Inferior parietal cortex (tissue), 1 donor: ENCODE data around the gene CFAP45.

ENCODE experiments used
- DNase-seq: peaks from one replicate; pipeline ENCODE4 v3.0.0-alpha.2; 2016; ENCODE audit errors: extremely low spot score

The CFAP45 gene

DNA sequence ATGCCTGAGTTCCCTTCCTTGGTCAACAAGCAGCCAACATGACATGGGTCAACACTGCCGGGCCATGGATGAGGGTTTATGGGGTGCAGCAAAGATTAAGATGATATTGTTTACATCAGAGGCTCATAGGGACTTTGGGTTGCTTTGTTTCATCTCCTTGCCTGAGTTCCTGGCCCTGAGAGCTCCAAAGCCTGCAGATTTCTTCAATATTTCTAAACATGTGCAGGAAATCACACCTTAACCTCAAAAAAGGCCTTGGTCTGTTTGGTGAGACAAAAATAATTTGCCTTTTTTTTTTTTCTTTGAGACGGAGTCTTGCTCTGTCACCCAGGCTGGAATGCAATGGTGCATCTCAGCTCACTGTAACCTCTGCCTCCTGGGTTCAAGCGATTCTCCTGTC lies 72.4 kb downstream of the CFAP45 start:
- no peak for DNase-seq

DNA sequence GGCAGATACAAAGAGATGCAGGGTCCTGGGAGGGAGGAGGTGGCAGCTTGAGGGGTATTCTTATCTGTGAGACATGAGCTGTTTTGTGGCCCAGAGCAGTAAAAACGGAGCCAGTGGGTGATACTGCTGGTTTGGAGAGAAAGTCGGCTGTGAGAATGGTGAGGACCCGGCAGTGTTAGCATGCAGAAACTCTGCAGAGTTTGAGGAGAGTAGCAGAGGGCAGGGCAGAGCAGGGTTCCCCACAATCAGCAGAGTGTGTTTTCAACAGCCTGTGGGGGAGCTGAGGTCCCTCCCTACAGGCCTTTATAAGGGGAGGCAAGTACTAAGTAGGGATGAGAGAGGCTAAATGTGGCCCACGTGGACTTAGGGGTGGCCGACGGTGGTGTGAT lies 72.9 kb downstream of the CFAP45 start:
- no peak for DNase-seq

DNA sequence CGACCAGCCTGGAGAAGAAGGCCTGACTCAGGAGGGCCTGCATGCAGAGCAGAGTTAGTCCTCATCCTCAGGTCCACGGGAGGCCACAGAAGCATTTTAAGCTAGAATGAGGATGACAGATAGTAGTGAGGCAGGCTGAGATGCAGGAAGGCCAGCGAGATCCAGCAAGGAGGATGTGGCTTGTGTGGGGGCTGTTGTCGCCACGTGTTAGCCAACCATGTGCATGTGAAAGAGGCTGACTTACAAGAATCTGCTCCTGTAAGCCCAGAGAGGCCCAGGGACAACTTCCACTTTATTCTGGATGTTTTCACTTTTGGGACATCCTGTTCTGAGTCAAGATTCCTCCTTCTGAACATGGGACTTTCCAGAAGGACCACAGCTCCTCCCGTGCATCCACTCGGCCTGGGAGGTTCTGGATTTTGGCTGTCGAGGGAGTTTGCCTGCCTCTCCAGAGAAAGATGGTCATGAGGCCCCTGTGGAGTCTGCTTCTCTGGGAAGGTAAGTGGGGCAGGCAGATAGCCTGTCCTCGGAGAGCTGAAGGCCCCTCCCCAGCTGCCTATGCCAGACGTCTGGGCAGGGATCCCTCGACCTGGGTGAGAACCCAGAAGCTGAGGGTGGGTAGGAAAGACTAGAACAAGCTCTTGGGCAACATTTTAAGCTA lies 73.4 kb downstream of the CFAP45 start, which contains the start of gene SLAMF8:
Gene SLAMF8 (plus strand): TSS at position 433 of the 661 bp plus-strand sequence. CDS start 26 bp downstream, at position 459.
- no peak for DNase-seq

DNA sequence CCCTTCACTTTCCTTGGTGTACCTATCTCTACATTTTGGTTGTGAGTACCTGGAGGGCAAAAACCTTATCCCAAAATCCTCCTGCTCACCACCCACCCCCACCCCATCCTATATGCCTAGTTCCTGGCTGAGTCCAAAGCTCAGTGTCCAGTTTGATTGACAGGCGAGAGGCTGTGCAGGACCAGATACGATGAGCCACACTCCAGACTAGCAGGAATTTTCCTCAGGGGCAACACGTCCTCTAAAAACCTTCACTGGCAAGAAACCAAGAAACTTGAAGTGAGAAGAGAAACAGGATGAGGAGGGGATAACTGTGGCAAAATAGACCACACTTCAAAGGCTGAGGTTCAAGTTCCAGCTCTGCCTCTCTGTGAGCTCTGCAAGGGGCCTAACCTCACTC lies 74.4 kb downstream of the CFAP45 start:
- no peak for DNase-seq

DNA sequence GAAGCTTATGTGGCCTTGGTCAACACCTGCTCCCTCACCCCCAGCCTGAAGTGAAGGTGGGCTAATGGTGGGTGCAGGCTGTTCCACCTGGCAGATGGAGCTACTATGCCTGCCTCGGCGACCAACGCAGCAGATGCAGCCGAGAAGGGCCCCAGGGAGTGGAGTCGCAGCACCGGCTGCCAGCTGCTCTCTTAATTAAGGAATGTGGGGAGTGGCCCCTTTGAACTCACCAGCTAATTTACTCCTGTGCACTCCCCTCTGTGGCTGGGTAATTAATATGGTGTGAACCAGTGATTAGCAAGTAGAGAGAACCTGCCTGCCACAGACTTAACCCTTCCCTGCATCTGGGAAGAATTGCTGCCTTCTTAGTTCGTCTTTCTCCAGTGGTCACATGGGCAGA lies 76.6 kb downstream of the CFAP45 start:
- no peak for DNase-seq
